Measurements from ENCODE around the gene STOML1.
"Not testable (repeated sequence)": the region's sequence is repeated elsewhere in the genome, so short reads cannot be mapped to it uniquely, and the experiment has no call there.

The STOML1 gene

DNA sequence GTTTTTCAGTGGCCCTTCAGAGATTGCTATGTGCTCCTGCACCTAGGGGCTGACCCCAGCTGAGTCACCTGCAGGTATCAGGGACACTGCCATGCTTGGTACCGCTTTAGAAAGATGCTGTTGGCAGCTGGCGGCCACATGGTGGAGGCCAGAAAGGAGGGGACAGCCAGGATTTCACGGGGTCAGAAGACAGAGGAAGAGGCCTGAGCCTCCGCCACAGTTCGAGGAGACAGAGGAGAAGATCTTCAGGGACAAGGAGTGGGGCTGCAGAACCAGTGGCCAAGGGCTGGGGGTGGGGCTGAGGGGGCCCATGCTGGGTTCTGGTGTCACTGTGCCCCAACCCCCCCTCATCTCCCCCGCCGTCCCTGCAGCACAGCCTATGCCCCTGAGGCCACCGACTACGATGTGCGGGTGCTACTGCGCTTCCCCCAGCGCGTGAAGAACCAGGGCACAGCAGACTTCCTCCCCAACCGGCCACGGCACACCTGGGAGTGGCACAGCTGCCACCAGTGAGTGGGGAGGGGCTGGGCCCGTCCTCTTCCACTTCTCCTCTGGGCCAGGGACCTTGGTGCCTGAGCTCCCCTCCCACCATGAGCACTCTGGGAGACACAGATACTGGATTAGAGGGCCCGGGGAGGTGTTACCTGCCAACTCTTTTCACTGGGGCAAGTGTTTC lies 45.9 kb downstream of the STOML1 start:
- DNase-seq (ENCODE audit: low read depth), result no peak

DNA sequence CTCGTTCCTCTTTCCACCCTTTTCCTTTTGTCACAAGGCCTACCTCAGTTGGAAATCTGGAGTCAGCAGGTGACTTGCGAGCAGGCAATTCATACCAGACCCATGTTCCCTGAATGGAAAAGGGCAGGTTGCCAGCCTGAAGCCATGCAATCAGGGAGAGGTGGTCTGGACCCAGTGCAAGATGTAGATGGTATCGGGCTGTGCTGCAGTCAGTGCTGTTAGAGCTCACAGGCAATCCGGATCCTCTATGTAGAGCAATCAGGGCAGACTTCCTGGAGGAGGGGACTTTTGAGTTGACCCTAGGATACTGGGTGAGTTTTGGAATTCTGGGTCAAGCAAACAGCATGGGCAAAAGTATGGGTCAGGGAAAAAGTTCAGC lies 47.0 kb downstream of the STOML1 start:
- no peak for DNase-seq (ENCODE audit: low read depth)

DNA sequence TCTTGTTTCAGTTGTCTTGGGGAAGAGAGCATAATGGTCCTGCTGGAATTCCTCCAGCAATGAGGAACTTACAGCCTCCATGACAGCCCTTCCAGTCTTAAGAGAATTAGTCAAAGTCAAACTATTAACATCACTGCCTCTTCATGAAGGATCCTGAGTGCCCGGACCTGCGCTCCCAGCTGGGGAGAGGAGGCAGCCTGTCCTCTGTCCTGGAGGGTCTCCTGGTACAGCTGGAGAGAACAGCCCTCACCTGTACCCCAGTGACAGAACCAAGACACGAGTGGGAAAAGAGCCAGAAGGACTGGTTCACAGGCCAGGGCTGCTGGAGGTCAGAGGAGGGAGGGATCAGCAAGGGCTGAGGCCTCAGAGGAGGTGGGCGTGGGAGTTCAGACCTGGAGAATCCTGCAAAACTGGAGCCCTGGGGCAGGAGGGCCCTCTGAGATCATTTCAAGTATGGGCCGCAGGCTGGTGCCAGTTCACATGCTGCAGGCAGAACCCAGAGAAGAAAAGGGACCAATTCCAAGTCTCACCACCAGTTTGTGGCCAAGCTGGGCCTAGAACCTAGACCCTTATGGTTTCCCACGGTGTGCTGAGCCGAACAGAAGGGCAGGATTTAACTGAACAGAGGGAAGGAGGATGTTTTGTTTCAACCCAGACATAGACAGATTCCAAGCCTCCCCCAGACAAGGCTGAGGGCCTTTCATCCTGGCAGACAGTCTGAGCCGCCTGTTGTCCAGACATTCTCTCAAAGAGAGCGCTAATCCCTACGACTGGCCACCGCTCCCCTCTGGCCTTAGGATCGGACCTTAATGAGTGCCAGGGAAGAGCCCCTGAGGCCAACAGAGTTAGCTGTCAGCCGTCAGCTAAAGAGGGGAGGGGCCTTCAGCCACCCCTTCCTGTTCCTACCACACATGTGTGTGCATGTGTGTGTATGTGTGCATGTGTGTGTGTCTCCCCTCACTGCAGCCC lies 47.6 kb downstream of the STOML1 start:
- no peak for DNase-seq (ENCODE audit: low read depth)

DNA sequence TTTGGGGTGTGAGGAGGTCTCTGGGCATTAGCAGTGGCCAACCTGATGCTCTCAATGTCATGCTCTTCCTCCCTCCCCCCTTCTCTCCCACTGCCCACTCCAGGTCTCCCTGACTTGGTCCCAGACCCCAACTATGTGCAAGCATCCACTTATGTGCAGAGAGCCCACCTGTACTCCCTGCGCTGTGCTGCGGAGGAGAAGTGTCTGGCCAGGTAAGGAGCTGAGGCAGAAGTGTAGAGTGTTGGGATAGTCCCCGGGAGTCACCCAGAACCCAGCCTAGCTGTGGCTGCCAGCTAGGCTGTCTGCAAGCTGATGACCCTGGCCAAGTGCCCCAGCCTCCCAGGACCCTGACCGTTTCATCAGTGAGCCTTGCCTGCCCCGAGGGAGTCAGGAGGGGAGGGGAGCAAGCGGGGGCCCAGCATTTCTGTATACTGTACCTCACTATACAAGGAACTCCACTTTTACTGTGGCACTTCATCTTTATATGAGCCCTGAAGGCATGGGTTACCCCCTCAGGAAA lies 49.3 kb downstream of the STOML1 start:
- DNase-seq (ENCODE audit: low read depth), result no peak

DNA sequence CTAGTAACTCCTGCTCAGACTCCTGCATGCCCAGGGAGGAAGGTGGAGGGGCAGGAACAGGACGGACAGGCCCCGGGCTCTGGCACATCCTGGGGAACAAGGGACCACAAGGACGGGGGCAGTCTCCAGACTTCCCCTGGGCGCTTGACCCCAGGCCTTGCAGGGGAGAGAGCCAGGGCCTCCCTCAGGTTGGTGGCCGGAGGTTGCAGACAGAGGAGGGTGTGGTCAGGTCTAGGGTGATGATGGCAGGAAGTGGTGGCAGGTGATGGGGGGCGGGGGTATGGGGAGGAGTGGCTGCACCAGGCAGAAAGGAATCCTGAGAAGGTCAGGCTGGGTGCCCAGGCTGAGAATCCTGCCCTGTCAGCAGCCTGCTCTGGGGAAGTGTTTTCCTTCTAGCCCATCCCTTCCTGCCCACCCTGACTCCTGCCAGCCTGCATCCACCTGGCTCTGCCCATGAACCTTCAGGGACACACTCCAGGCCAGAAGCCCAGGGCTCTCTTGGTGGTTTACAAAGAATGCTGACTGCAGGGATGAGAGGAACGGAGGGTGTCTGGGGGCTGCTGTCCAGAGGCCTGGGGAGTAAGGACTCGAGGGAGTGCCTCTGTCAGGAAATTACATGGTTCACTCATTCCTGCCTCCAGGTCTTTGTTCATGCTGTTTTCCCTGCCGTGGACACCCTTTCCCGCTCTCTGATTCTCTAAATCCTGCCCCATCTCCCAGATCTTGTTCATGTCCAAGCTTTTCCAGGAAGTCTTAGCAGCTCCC lies 50.0 kb downstream of the STOML1 start:
- DNase-seq (ENCODE audit: low read depth), result no peak

DNA sequence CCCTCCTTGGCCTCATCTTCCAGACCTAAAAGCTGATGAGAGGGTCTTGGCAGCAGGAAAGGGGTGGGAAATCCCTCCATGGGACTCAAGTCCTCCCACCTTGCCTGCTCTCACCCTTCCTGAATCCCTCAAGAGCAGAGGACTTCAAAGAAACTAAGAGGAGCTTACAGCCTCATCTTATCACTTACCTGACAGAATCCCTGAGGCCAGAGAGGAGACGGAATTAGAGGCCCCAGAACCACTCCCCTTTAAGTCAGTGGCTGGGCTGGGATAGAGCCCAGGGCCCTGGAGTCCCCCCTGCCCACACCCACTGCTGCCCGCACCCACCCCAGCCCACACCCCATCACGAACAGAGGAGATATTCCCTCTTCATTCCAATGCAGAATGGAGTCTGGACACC lies 50.6 kb downstream of the STOML1 start:
- DNase-seq (ENCODE audit: low read depth), result no peak

DNA sequence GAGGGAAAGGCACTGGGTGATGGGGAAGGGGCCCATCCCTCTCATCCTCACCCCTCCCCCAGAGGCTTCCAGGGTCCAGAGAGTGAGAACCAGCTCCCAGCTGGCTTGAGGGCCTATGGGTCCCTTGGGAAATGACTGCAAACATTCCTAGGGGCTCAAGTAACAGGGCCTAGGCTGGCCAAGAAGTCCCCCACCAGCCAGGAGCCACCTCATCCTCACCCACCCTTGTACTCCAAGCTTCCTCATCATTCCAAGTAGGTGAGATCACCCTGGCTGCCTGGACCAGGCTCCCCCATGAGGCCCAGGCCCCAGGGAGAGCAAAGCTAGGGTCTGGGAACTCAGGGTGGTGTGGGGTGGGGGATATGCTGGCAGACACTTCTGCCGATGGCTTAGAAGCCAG lies 51.1 kb downstream of the STOML1 start:
- peak; percentile 86 for DNase-seq (ENCODE audit: low read depth)

DNA sequence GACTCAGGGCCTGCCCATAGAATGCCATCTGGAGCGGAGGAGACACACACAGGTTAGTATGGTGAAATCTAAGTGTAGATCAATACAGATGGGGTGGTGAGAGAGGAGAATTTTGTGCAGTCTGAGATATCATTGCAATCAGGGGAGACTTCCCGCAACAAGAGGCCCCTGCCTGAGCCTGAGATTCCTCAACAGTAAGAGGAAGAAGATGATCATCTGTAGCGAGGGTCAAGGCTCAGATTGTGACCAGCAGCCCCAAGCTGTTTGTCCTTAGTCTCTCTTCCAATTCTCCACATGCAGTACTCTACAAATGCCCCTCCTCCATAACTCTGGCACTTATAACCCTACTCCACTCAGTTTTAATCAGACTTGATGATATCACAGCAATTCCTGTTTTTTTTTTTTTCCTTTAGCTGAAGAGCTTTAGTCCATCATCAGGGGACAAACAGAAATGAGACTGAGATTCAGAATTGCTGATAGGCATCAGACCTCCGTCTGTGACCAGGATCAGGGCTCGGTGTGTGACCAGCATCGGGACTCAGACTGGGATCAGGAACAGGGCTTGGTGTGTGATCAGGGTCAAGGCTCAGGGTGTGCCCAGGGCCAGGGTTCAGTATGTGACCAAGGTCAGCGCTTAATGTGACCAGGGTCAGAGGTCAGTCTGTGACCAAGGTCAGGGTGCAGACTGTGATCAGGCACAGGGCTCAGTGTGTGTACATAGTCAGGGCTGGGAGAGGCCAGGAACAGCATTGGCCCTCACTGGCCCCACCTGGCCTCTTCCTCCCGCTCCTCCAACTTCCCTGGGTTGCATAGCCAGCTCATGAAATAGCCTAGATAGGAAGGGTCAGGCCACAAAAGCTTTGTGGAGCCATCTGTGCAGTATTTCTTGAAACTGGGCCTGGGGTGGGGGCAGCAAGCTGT lies 51.8 kb downstream of the STOML1 start:
- no peak for DNase-seq (ENCODE audit: low read depth)

DNA sequence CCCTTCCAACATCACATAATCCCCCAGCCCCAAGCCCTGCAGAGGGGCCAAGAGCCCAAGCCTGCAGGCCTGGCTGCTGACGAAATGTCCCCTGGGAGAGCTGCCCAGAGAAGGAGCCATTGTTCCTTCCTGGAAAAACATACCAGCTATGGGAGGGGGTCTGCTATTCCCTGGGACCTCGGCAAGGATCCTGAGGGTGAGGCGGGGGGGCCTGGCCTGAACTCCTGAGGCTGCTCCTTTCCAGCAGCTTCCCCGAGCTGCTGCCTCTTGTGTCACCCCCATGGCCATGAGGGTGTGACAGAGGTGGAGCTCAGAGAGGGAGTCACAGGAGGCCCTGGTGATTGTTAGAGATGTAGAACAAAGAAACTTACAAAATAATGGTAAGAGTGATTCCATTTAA lies 53.0 kb downstream of the STOML1 start:
- DNase-seq (ENCODE audit: low read depth), result no peak

DNA sequence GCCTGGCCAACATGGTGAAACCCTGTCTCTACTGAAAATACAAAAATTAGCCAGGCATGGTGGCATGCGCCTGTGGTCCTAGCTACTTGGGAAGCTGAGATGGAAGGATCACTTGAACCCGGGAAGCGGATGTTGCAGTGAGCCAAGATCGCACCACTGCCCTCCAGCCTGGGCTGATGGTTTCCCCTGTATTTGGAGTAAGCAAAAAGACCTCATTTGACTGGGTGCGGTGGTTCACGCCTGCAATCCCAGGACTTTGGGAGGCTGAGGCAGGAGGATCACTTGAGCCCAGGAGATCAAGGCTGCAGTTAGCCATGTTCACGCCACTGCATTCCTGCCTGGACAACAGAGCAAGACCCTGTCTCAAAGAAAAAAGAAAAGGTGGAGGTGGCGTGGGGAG lies 53.6 kb downstream of the STOML1 start:
- not testable (repeated sequence) for DNase-seq (ENCODE audit: low read depth)

DNA sequence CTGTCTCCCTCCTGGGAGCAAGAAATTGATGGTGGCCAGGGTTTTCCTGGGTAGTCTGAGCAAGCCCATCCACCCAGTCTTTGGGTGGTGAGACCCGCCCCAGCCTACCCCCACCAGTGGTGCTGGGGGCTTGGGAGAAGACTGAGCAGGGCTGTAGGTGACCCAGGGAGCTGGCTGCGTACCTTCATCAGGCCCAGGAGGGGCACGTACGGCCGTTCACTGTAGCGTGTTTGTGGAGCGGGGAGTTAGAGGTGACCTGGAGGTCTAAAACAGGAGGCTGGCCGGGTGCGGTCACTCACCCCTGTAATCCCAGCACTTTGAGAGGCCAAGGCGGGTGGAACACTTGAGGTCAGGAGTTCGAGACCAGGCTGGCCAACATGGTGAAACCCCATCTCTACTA lies 54.4 kb downstream of the STOML1 start:
- DNase-seq (ENCODE audit: low read depth), result no peak

DNA sequence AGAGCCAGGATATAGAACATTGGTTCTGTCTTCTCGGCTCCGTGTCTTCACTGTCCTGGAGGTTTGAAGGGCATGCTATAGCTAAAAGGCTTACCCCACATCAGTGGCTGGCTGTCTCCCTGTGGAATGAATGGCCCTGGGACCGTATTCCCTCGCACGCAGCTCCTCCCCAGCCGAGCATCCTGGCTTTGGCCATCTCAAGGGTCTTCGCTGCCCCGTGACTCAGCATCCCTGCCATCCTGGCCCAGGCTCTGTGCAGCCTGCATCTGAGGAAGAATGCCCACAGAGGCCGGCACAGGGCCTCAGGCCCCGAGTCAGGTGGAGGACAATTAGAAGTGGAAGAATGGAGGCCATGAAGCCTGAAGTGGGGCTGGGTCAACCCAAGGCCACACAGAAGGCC lies 54.8 kb downstream of the STOML1 start:
- no peak for DNase-seq (ENCODE audit: low read depth)

DNA sequence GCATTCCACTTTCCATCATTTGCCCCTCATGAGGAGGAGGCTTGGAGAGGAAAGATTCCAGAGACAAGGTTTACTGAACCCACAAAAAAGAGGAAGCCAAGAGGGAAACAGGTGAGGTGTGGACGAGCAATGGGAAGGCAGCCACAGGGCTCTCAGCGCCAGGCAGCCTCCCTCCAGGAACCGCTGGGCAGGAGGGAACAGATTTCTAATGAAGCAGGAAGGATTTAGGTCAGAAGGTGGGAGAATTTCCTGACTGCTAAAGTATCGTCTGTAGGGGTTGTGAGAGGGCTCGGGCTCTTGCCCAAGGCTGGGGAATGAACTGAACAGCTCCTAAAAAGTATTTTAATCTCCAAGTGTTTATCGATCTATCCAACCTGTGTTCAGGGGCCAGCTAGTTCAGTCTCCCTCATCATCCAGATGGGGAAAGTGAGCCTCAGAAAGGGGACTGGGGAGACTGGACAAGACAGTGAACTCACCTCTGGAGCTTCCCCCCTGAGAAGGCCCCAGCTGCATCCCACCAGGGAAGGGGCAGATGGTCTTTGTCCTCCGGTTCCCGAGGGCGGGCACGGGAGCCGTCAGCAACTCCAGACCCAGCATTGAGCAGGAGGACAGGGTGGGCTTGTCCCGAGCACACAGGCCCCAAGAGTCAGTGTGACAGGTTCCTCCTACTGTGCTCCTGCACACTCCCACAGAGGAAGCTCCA lies 55.4 kb downstream of the STOML1 start:
- no peak for DNase-seq (ENCODE audit: low read depth)

DNA sequence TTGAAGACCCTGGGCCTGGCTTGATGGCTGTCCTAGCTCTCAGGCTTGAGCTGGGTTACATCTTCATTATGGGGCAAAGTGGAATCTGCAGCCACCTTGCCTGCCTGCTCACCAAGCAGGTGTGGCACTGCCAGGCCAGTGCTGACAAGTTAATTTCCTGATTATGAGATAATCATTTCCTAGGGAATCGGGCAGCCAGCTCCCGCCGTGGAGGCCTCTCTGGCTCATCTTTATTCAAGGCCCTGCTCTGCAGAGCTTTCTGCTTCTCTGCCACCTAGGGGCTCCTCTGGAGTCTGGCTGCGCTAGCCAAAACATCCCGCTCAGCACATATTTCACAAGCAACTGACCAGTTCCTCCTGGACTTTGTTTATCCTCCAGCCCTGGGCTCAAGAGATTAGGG lies 55.9 kb downstream of the STOML1 start:
- DNase-seq (ENCODE audit: low read depth), result no peak

DNA sequence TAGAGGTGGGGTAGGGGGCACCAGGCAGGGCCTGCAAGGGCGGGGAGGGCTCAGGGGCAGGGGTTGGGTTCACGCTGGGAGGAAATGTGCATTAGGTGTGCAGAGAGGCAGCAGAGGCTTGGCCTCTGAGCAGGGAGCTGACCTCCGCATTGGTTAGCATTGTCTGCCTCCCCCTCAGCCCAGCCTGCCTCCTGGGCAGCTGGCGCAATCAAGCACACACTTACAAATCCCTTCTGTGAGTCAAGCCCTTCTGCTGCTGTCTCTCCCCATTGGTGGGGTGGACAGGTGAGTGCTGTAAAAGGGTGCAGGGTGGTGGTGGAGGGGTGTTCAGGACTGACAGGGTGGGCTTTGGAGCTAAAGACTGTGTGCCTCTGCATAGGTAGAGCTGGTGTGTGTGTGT lies 56.5 kb downstream of the STOML1 start:
- DNase-seq (ENCODE audit: low read depth), result no peak

DNA sequence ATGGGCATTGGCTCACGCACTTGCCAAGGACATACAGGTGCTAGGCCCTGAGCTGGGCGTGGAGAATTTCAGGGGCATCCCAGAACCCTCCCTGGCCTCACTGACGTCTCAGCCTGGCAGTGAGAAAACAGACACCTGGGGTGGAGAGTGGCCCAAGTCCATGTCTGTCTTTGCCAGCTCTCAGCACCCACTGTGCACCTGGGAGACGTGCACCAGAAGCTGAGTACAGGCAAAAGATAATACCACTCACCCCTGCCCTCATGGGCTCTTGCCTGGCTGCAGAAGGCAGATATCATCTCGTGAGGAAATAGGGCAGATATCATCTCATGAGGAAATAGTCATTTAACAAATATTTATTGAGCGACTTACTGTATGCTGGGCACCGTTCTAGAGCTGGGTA lies 57.8 kb downstream of the STOML1 start:
- no peak for DNase-seq (ENCODE audit: low read depth)

DNA sequence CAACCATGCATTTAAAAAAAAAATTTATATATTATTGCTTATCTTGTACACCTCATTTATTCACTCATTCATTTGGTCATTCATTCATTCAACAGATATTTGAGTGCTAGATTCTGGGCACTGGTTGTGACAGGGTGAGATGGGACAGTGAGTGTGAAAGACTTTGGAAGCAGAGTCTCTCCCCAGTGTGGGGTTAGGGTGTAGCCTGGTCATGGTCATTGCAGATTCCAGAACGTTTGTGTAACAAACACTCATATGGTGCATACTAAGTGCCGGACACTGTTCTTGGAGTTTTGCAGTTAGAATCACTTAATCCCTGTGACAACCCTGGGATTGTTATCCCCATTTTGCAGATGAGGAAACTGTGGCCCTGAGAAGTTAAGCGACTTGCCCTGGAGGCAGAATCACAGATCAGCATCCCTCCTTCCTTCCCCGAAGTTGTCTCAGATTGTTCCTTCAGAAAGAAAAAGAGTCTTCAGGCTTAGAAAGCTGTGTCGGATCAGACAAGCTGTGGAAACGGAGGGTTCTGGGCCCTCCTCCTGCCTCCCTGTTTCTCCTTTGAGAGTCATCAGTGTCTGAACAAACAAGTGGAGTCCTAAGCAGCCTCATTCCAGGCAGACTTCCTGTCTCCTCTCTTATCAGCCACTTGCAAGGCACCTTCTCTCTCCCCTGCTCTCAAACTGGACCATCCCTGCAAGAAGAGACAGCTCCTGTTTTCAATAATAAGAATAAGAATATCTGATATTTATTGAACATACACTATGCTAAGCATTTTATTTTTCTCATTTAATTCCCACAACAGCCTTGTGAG lies 59.5 kb downstream of the STOML1 start:
- DNase-seq (ENCODE audit: low read depth), result no peak

DNA sequence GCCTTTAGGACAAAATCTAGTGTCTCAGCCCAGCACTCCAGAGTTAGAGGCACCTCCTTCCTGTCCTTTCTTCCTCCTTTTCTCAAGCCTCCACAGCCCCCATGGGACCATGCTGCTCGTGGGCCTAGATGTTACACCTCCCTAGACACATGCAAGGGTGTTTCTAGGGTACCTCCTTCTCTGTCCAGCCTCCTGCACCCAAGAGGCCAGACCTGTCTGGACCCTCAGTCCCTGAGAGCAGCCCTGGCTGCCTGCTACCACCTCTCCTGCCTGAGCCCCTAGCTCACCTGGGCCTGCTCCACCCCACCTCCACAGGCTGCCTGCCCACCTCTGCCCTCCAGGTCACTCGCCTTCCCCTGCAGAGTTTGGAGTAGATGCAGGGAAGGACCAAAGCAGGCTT lies 60.7 kb downstream of the STOML1 start:
- no peak for DNase-seq (ENCODE audit: low read depth)

DNA sequence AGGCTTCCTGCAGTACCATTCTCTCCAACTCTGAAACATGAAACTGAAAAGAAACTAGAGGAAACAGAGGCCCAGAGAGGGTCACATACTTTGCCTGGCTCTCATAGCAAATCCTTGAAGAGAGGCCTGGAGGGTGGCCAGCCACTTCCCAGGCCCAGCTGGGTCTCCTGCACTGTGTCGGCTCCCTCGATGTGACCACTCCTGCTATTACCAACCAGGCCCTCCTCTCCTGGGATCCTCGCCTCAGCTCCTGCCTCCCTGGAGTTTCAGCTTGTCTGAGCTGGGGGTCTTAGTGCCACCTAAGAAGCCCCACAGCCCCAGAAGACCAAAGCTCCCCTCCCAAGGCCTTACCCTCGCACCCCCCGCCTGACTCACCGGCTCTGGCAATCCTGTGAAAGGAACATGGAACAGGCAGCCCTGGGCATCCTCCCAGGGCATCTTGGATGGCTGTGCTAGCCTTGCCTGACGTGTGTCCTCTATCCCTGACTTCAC lies 61.3 kb downstream of the STOML1 start:
- no peak for DNase-seq (ENCODE audit: low read depth)

DNA sequence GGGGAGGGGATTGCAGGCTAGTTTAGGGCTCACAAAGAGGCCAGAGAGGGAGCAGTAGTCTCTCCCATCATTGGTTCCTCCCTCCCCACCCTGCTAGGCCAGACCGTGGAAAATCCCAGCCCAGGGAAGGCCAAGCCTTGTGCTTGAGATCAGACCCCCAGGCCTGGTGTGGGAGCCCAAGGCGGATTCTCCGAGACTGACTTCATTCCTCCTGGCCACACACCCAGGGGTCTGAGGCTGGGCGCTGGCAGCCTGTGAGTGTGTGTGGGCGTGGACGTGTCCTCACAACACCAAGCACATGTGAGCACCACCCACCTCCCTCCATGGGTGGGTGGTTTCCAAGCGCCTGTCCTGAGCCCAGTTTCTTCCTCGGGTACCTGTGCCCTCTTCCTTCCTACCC lies 61.7 kb downstream of the STOML1 start:
- DNase-seq (ENCODE audit: low read depth), result peak; percentile 75

All from GM04503 (cell line).